ENCODE data around the gene SBDS. TPM values are rescaled to one million over a fixed set of nuclear protein-coding genes. Genes with fewer than 3 reads are reported as not detected.

Gene SBDS
- total RNA-seq, result 57.3 and 68.4 TPM in 2 replicates

DNA sequence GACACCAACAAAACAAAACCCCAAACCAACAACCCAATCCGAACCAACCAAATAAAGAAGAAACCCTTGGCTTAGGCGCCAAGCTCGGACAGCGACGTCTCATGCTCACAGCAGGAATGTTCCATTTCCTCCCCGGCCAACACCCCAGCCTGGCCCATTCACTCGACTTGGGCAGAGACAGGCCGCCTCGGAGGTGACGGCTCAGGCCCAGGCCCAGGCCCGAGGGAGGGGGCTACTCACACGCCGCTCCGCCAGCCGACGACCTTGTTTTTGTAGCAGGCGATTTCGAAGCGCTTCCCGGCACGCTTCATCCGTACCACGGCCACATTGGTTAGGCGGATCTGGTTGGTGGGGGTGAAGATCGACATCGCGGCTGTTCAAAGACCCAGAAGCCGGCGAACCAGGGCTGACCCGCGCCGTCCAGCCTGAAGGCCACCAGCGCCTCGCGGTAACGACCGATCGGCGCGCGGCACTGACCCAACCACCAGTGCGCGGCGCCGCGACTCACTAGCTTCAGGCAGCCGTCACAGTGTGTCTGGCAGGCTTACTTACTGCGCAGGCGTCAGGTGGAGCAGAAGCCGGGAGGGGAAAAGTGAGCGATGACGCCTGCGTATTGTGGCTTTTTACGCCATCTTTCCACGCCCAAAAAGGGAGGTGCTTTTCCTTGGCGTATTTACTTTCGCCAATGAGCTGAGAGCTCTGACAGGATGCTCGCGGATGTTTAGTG lies at the start of gene SBDS:
TSS of gene SBDS (minus strand) at position 537 of the 727 bp plus-strand sequence. CDS start at position 368, 169 bp downstream.

DNA sequence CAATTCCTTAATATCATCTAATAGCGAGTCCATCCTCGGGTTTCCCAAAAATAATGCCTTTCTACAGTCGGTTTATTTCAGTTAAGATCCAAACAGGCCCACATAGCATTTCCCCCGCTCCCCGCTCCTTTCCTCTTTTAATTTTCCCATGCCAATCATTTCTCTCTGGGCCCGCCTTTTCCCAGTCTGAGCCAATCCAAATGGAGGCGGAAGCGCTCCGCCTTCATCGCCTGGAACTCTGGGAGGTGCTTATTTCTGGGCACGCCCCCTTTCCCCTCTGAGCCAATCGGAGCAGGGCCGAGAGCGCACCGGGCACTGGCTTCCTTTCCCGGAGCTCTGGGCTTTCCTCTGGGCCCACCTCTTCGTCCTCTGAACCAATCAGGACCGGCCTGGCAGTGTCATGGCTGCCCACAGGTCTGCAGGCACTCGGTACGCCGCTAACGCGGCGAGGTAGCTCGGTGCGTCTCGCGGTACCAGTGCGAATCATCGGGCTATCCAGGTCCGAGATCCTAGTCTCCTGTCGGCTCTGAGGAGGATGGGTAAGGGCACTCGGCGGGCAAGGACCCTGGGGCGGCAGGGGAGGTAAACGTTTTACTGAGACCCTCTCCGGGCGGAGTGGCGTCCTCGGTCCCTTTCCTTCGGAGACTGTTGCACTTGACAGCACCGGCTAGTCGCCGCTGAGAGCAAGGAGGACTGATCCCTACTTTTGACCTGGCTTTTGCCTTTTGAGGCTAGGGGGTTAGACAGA lies 1.2 kb upstream of the SBDS start, which contains the start of gene TYW1:
TSS of gene TYW1 (plus strand) at position 390 of the 748 bp plus-strand sequence. CDS start at position 536, 146 bp downstream.

Small RNAs within 50 kb of the gene (small RNA-seq; reads per million reads assigned to genes)
- not detected for gene RN7SL43P

Other genes with a start within 250 kb of the SBDS start
- gene TMEM248, start 74.4 kb downstream of the SBDS start, total RNA-seq, result 71.5 and 113 TPM in 2 replicates
- gene TYW1, start 1.2 kb upstream of the SBDS start, total RNA-seq, result 8.6 and 8.9 TPM in 2 replicates

Measured in placental epithelial cell (primary cell).